HAP-1 (cell line): ENCODE measurements around the gene PPFIA1.

Experiments
- DNase-seq, 2 experiments: peaks; one replicate each; pipeline ENCODE4 v3.0.0-alpha.2; 2016 to 2020; ENCODE audit warnings: low spot score in 2 of 2
- H3K27me3 ChIP-seq: fragments of 250-450 bp; sonication (Bioruptor Pico); 2 replicates; pipeline ENCODE4 v1.5.1; 2020; ENCODE audit warnings: low read depth, mild to moderate bottlenecking, moderate library complexity
- H3K36me3 ChIP-seq: fragments of 250-450 bp; sonication (Bioruptor Pico); replicated peaks from 2 replicates; pipeline ENCODE4 v1.5.1; 2020; ENCODE audit warnings: mild to moderate bottlenecking
- H3K4me1 ChIP-seq: fragments of 250-450 bp; sonication (Bioruptor Pico); 2 replicates; pipeline ENCODE4 v1.5.1; 2020; ENCODE audit warnings: mild to moderate bottlenecking
- H3K4me3 ChIP-seq: fragments of 250-450 bp; sonication (Bioruptor Pico); 2 replicates; pipeline ENCODE4 v1.5.1; 2020; ENCODE audit warnings: mild to moderate bottlenecking, moderate library complexity
- H3K9me3 ChIP-seq: fragments of 250-450 bp; sonication (Bioruptor Pico); 2 replicates; pipeline ENCODE4 v1.5.1; 2020; ENCODE audit warnings: mild to moderate bottlenecking, moderate library complexity
- in situ Hi-C: fragments of 300-500 bp; cut with MboI; formaldehyde crosslinking; loops from 3 replicates; pipeline ENCODE4 v1.14.3; 2020; ENCODE audit warnings: low sequenced_read_pairs, inconsistent platforms, mixed read lengths

The PPFIA1 gene

GRCh38 chr11:70352601-70353000, 82.1 kb downstream of the PPFIA1 start:
- no peak for DNase-seq
- Histone ChIP-seq H3K4me1 (no peaks in the 10 kb centered on the region), H3K4me3 (no peak overlapping the region), H3K27me3 (no peaks in the 10 kb centered on the region), H3K36me3 (peaks cover 45% of the 10 kb centered on the region), H3K9me3 (no peaks in the 10 kb centered on the region)
- in situ Hi-C loops = no loop called here

GRCh38 chr11:70353329-70353728, 82.8 kb downstream of the PPFIA1 start:
- in situ Hi-C loops = no loop called here
- H3K36me3 ChIP-seq = peaks cover 43% of the 10 kb centered on the region
- H3K9me3 ChIP-seq = no peaks in the 10 kb centered on the region
- DNase-seq = no peak
- H3K27me3 ChIP-seq = no peaks in the 10 kb centered on the region
- H3K4me3 ChIP-seq = no peak overlapping the region
- H3K4me1 ChIP-seq = no peaks in the 10 kb centered on the region

DNA sequence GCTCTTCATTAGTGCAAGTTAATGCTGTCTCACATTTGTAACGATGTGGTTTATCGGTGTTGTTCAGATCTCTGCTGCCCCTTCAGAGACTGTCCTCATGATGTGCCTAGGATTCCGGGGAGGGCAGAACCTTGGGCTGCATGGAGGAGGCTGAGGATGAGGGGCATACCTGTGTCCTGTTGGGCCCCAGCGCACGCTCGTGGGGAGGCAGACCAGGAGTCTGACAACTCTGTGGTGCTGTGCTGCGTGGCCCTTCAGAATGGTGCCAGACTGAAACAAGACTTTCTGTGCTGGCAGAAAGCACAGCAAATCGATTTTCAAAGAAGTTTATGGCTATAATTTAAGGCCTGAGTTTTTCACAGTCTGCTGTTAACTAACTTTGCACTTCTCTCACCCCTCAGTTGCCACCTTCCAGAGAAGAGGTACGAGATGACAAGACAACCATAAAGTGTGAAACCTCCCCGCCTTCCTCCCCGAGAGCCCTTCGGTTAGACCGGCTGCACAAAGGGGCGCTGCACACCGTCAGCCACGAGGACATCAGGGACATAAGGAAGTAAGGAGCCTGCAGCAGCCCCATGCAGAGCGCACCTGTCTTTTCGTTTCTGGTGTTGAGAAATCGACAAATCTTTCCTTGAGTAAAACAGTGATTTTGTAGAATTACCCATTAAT, 83.5 kb downstream of the PPFIA1 start:
- Histone ChIP-seq H3K4me3 (no peak overlapping the region), H3K27me3 (no peaks in the 10 kb centered on the region), H3K9me3 (no peaks in the 10 kb centered on the region), H3K4me1 (no peaks in the 10 kb centered on the region), H3K36me3 (peaks cover 45% of the 10 kb centered on the region)
- in situ Hi-C loops = no loop called here
- DNase-seq = no peak

GRCh38 chr11:70354629-70355028, 84.1 kb downstream of the PPFIA1 start:
- H3K4me3 ChIP-seq = no peak overlapping the region
- peaks cover 42% of the 10 kb centered on the region for H3K36me3 ChIP-seq
- in situ Hi-C loops = no loop called here
- no peaks in the 10 kb centered on the region for H3K4me1 ChIP-seq
- no peak for DNase-seq
- no peaks in the 10 kb centered on the region for H3K9me3 ChIP-seq
- H3K27me3 ChIP-seq = no peaks in the 10 kb centered on the region

GRCh38 chr11:70358753-70359152, 88.3 kb downstream of the PPFIA1 start:
- no peaks in the 10 kb centered on the region for H3K9me3 ChIP-seq
- no peak overlapping the region for H3K4me3 ChIP-seq

GRCh38 chr11:70359451-70360205, 89.1 kb downstream of the PPFIA1 start:
- Histone ChIP-seq H3K36me3 (peaks cover 64% of the 10 kb centered on the region), H3K9me3 (no peaks in the 10 kb centered on the region), H3K4me1 (no peaks in the 10 kb centered on the region), H3K4me3 (no peak overlapping the region), H3K27me3 (no peaks in the 10 kb centered on the region)
- in situ Hi-C loops = no loop called here
- no peak for DNase-seq

More at GRCh38 chr11:70358753-70359152, 88.3 kb downstream of the PPFIA1 start:
- DNase-seq = no peak
- in situ Hi-C loops = no loop called here
- H3K27me3 ChIP-seq = no peaks in the 10 kb centered on the region
- H3K4me1 ChIP-seq = no peaks in the 10 kb centered on the region
- H3K36me3 ChIP-seq = peaks cover 68% of the 10 kb centered on the region

GRCh38 chr11:70360211-70360610, 89.7 kb downstream of the PPFIA1 start:
- no peak for DNase-seq
- H3K27me3 ChIP-seq = no peaks in the 10 kb centered on the region
- peaks cover 64% of the 10 kb centered on the region for H3K36me3 ChIP-seq
- no peak overlapping the region for H3K4me3 ChIP-seq
- H3K4me1 ChIP-seq = no peaks in the 10 kb centered on the region
- H3K9me3 ChIP-seq = no peaks in the 10 kb centered on the region
- in situ Hi-C loops = no loop called here

DNA sequence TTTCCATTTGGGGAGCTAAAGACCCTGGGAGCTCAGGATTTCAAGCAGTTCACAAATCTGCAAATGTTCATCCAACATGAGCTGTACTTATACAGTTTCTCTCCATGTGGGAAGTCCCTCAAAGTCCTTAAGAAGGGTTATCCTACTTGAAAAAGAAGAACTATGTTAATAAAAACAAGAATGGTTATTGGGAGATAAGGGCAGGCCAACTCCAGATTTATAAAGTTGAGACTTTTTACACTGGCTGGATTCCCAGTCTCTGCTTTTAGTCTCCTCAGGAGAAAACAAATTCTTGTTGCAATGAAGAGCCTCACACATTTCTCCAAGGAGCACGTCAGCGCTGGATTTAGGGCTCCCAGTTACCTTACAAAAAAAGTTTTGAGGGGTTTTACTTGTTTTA, 93.7 kb downstream of the PPFIA1 start:
- Histone ChIP-seq H3K27me3 (no peaks in the 10 kb centered on the region), H3K4me1 (no peaks in the 10 kb centered on the region), H3K4me3 (no peak overlapping the region), H3K9me3 (no peaks in the 10 kb centered on the region), H3K36me3 (peaks cover 48% of the 10 kb centered on the region)
- in situ Hi-C loops = no loop called here
- DNase-seq = no peak

GRCh38 chr11:70364745-70365543, 94.5 kb downstream of the PPFIA1 start:
- peaks cover 48% of the 10 kb centered on the region for H3K36me3 ChIP-seq
- in situ Hi-C loops = no loop called here

GRCh38 chr11:70365544-70365927, 95.0 kb downstream of the PPFIA1 start:
- H3K4me1 ChIP-seq = no peaks in the 10 kb centered on the region
- DNase-seq = no peak
- no peaks in the 10 kb centered on the region for H3K27me3 ChIP-seq
- peaks cover 43% of the 10 kb centered on the region for H3K36me3 ChIP-seq
- in situ Hi-C loops = no loop called here
- H3K4me3 ChIP-seq = no peak overlapping the region
- H3K9me3 ChIP-seq = no peaks in the 10 kb centered on the region

More at GRCh38 chr11:70364745-70365543, 94.5 kb downstream of the PPFIA1 start:
- Histone ChIP-seq H3K27me3 (no peaks in the 10 kb centered on the region), H3K4me3 (no peak overlapping the region), H3K9me3 (no peaks in the 10 kb centered on the region), H3K4me1 (no peaks in the 10 kb centered on the region)
- DNase-seq = no peak

GRCh38 chr11:70367071-70367470, 96.6 kb downstream of the PPFIA1 start:
- in situ Hi-C loops = no loop called here
- Histone ChIP-seq H3K9me3 (no peaks in the 10 kb centered on the region), H3K4me1 (no peaks in the 10 kb centered on the region), H3K36me3 (peaks cover 32% of the 10 kb centered on the region), H3K27me3 (no peaks in the 10 kb centered on the region), H3K4me3 (no peak overlapping the region)
- DNase-seq = no peak

- DNase-seq = no peak
- Histone ChIP-seq H3K36me3 (peaks cover 36% of the 10 kb centered on the region), H3K4me1 (no peaks in the 10 kb centered on the region), H3K27me3 (no peaks in the 10 kb centered on the region), H3K9me3 (no peaks in the 10 kb centered on the region), H3K4me3 (no peak overlapping the region)
- in situ Hi-C loops = no loop called here
Observed at GRCh38 chr11:70368961-70369360, 98.5 kb downstream of the PPFIA1 start.

- no peaks in the 10 kb centered on the region for H3K27me3 ChIP-seq
- peaks cover 35% of the 10 kb centered on the region for H3K36me3 ChIP-seq
- H3K4me3 ChIP-seq = no peak overlapping the region
- no peaks in the 10 kb centered on the region for H3K4me1 ChIP-seq
- H3K9me3 ChIP-seq = no peaks in the 10 kb centered on the region
- in situ Hi-C loops = no loop called here
- DNase-seq = no peak
Observed at GRCh38 chr11:70371241-70371640, 100.8 kb downstream of the PPFIA1 start.

- H3K4me3 ChIP-seq = no peak overlapping the region
- no peak for DNase-seq
- in situ Hi-C loops = no loop called here
- peaks cover 36% of the 10 kb centered on the region for H3K36me3 ChIP-seq
- no peaks in the 10 kb centered on the region for H3K4me1 ChIP-seq
- no peaks in the 10 kb centered on the region for H3K27me3 ChIP-seq
- H3K9me3 ChIP-seq = no peaks in the 10 kb centered on the region
Observed at GRCh38 chr11:70372076-70372475, 101.6 kb downstream of the PPFIA1 start.
